IPS-18c (cell line): Measurements from ENCODE around the gene MACROD2.

Experiments
- H3K4me3 ChIP-seq: 2 replicates; pipeline ENCODE4 v1.7.0; 2013; ENCODE audit warnings: low read depth, mild to moderate bottlenecking, low read length, moderate library complexity; ENCODE audit not compliant: insufficient read depth
- H3K9me3 ChIP-seq: one replicate; pipeline ENCODE4 v1.6.1; 2013; ENCODE audit warnings: mild to moderate bottlenecking, low read length, moderate library complexity; ENCODE audit not compliant: control insufficient read depth, insufficient read depth

Gene MACROD2

DNA sequence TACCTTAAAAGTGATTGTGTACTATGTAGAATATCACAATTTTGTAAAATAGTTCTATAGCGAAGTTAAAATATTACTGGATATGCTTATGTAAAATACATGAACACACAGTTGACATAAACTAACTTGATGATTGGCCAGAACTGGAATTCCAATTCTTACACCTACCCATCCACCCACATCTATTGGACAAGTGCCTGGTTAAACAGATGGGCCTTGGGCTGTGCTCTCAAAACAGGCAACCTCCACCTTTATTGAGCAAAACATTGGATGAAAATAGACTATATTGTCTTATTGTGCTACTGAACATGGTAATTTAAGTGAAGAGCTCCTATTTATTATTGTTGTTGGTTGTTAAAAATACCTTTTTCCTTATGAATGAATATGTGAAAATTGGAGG is 496.1 kb downstream of the MACROD2 start:
- Histone ChIP-seq H3K4me3 (no peak overlapping the region), H3K9me3 (no peaks in the 10 kb centered on the region)

DNA sequence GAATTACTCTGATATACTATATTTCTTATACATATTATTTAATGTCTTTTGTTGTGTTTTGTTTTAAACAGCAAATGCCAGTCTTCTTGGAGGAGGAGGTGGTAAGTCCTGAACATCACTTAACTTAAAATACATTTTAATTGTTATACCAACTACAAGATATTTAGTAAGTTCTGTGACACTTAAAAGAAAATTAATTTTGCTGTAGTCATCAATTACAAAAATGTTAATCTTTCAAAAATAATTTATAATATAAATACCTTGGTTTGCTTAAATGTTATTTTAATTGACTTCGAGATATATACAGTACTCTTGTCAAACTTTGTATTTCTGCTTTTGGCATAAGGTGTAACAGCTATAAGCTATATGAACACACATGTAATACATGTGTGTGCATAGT is 498.1 kb downstream of the MACROD2 start:
- H3K4me3 ChIP-seq: no peak overlapping the region
- H3K9me3 ChIP-seq: no peaks in the 10 kb centered on the region

DNA sequence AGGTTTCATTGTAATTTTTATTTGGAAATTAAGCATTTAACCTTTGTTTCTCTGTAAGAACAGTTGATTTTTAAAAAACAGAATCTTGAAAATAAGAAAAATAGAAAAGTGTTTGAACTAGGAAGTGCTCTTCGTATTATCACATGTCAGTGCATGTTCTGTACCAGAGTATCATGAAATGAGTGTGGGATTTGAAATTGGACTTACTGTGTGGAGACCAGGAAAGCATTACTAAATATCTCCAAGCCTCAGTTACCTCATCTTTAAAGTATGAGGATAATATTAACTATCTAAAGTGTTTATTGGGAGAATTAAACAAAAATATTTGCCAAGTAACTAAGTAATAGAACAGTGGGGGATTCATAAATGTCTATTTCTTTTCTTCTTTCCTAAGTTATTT is 499.0 kb downstream of the MACROD2 start:
- H3K4me3 ChIP-seq: no peak overlapping the region
- no peaks in the 10 kb centered on the region for H3K9me3 ChIP-seq

DNA sequence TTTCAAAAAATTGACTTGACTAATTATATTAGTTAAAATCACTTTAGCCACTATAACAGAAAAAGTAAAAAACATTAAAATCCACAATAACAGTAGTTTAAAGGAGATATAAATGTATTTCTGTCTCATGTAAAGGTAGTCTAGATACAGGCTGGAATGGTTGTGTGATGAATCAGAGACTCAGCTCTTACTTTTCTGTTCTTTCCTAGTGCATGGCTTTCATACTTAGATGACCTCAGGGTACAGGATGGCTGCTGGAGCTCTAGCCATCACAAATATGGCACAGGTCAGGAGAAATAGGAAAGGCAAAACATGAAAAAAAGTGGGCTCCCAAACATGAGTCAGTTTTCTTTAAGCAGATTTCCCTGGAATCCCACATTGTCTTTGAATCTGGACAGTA is 499.8 kb downstream of the MACROD2 start:
- H3K9me3 ChIP-seq: no peaks in the 10 kb centered on the region
- H3K4me3 ChIP-seq: no peak overlapping the region

DNA sequence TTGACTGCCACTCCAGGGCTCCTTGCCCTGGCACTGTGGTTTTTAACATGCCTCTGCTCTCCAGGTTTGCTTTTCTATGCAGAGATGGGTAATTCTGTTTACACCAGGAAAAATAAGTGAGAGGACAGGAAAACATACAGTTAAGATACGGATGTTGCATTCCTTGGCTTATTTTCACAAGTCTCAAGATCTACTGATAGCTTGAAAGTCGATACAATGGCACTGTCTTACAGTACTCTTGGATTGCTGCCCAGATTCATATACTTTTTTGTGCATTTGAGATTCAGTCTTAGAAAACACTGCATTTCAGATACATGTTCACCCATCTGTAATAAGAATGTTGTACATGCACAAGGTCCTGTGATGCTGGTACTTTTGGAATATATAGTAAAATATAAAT is 501.7 kb downstream of the MACROD2 start:
- Histone ChIP-seq H3K9me3 (no peaks in the 10 kb centered on the region), H3K4me3 (no peak overlapping the region)

DNA sequence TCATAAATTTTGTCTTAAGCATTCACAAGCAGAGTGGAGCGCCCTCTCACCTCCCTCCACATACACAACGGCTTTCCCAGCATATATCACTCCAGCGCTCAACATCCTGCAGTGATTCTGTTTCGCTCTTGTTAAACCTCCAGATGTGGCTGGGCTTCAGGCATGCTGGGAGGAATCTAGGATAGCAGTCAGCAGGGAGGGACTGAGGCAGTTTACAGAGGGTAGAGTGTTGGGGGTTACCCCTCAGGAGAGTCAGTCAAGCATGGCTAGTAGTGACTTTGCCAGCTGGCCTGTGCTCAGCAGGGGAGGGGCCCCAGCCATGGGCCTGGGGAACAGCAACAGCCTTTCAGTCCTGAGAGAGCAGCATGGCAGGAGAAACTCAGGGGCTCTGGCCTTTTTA is 503.5 kb downstream of the MACROD2 start:
- H3K9me3 ChIP-seq: no peaks in the 10 kb centered on the region
- H3K4me3 ChIP-seq: no peak overlapping the region

DNA sequence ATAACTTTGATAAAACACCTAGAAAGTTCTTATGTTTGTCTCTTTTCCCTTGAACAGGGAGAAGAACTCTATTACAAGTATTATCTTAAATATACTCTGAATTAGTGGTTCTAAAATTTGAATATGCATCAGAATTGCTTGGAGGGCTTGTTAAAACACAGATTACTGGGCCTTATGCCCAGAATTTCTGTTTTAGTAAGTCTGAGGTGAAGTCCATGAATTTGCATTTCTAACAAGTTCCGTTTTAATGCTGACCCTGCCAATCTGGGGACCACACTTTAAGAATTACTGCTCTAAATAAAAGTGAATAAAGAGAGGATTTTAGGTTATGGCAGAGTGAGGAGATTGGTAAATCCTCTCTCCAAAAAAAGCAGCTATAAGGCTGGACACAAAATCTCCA is 510.2 kb downstream of the MACROD2 start:
- Histone ChIP-seq H3K9me3 (no peaks in the 10 kb centered on the region), H3K4me3 (no peak overlapping the region)

DNA sequence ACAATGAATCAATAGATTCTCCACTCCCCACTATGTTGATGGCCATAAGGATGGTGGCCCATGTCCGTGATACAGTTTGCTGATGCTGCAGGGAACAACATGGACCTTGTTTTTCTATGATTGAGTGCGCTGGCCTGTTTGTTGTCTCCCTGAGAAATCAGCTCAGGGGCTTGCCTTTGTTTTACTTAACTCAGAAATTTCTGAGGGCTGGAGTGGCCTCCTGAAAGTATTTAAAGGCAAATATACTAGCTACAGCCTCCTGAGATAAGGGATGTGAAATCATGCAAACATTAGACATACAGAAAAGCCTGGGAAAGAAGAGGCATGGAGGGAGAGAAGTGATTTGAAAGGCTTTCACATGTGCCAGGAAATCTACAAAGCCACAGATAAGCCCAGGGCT is 512.4 kb downstream of the MACROD2 start:
- Histone ChIP-seq H3K4me3 (no peak overlapping the region), H3K9me3 (no peaks in the 10 kb centered on the region)

DNA sequence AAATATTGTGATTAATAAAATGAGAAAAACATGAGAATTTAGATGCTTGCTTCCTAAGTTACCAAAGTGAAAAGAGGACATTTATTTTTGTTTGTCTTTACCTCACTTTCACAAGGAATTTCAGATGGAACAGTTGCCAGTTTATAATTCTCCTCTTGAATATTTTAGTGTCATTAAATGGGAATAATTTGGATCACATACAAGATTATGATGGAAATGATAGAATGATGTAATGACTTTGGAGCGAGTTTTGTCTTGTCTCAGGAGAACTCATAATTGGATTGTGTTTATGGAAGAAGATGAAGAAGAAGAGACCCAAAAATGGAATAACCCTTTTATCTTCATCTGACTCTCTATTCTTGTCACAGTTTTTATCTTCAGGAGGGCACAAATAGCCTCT is 515.0 kb downstream of the MACROD2 start:
- no peak overlapping the region for H3K4me3 ChIP-seq
- no peaks in the 10 kb centered on the region for H3K9me3 ChIP-seq

DNA sequence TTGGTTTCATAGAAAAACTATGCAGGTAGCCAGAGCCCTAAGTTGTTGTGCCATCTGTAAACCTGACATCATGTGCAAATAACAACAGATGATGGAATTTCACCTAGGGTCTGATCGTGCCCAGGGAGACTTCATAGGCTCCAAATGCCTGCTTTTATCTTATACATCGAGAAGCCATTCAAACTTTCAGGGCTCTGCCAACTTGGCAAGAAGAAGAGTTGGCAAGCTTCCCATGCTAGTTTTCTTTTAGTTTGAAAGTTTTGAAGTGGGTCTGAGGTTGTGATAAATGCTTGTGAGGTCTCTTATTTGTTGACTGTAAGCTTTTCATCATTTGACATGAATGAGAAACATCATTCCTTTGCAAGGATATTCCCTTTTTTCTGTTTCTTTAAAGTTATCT is 517.5 kb downstream of the MACROD2 start:
- Histone ChIP-seq H3K9me3 (no peaks in the 10 kb centered on the region), H3K4me3 (no peak overlapping the region)

DNA sequence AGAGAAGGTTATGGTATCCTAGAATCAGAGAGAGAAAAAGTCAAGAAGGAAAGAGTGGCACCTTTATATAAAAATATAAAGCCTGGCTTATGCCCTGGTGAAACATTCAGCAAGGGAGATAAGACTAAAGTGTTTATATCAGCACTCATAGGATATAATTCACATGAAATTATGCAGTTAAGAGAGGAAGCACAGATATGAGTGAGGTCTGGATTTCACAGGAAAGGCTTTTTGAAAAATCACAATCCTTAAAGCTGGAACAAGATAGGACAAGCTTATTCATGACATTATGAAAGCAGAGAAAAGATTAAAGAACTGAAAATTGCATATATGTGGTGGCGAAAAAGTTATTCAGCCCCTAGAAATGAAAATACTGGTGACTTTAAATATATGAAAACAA is 523.3 kb downstream of the MACROD2 start:
- H3K9me3 ChIP-seq: no peaks in the 10 kb centered on the region
- H3K4me3 ChIP-seq: no peak overlapping the region

DNA sequence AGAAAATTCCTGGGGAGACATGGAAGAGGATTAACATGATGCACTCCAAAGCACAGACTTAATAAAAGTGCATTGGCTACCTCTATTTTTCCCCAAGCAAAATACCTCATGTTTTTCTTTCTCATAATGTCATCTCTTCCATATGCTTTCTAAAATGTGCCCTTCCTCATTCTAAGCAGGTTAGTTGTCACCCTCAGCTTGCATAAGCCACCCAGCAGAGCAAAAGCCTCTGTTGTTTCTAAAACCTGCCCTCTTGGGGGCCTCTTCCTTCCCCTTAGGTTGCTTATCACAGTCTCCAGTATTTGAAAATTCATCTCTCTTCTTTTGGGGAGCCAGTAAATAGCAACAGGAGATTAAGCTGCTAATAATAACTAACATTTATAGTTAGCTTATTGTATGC is 525.7 kb downstream of the MACROD2 start:
- Histone ChIP-seq H3K9me3 (no peaks in the 10 kb centered on the region), H3K4me3 (no peak overlapping the region)

DNA sequence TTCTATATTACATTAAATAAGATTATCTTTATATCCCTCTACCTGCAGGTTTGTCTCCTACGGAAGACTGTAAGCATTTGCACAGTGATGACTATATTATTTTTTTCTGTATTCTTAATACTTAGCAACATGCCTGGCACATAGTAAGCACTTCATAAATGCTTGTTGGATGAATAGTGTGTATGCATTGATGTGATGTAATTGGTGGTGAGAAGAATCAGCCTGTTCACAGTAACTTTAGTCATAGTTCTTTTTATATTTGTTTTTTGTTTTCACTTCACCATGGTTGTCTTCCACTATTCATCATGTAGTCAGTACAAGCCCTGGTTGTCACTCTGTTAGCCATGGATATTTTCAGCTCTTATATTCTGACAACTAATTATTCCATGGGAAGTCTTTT is 526.1 kb downstream of the MACROD2 start:
- H3K9me3 ChIP-seq: no peaks in the 10 kb centered on the region
- no peak overlapping the region for H3K4me3 ChIP-seq

DNA sequence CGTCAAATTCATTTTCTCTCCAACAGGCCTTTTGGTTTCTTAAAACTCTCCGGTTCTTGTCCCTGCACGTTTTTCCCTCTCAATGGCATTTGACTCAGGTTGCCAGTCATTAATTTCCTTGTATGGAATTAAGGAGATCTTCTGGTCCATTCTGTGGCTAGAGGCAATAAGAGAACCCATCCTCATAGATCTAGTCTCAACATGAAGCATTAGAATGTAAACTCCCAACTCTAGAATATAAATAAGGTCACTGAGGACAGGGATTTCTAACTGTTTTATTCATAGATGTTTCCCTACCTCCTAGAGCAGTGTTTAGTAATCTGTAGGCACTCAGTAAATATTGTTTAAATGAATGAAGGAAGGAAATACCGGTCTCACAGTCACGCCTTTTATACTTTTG is 527.3 kb downstream of the MACROD2 start:
- Histone ChIP-seq H3K9me3 (no peaks in the 10 kb centered on the region), H3K4me3 (no peak overlapping the region)

DNA sequence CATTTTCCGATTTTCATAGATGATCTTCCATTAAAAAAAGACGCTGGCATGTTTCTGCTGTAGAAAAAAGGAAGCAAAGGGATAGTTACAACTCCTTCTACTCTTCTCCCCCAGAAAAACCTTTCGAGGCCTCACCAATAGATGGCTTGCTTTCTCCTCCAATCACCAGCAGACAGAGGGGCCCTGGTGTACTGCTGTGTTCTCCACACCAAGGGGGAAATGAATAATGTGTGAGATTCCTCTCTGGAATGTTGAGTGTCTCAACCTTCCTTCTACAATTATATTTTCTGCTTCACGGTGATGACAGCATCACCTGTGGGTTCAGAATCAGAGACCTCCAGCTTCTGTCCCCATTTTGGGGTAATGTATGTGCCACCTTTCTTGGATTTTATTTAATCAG is 527.8 kb downstream of the MACROD2 start:
- no peaks in the 10 kb centered on the region for H3K9me3 ChIP-seq
- H3K4me3 ChIP-seq: no peak overlapping the region

DNA sequence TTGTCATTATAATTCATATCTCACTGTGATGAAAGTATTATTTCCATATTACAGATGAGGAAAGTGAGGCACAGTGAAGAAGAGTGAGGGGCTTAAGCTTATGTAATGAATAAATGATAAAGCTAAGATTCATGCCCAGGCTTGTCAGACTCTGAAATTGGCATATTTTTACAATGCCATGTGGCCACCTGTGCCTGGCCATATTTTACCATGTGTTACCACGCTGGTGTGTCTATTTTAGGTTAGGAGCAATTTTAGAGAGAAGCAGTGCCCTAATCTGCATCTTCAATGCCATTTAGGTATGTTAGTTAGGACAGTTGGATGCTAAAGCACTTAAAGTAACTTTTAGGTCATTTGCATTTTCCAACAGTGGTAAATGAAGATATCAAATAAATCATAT is 530.1 kb downstream of the MACROD2 start:
- no peaks in the 10 kb centered on the region for H3K9me3 ChIP-seq

DNA sequence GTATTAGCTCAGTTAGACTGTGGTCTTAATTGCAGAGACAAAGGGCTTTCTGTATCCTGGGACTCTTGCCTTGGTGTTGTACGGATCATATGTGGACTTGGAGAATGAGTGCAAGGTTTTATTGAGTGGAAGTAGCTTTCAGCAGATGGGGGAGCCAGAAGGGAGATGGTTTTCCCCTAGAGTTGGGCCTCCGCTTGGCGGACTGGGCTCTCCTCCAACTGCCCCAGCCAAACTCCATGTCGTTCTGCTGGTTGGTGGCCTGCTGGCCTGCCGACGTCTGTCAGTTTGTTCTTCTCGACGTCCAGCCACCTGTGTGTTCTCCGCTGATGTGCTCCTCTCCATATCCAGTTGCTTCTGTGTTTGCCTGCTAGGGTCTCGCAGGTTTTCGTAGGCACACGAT is 531.6 kb downstream of the MACROD2 start:
- Histone ChIP-seq H3K4me3 (no peak overlapping the region), H3K9me3 (no peaks in the 10 kb centered on the region)

More for the DNA sequence above, 530.1 kb downstream of the MACROD2 start:
- no peak overlapping the region for H3K4me3 ChIP-seq

DNA sequence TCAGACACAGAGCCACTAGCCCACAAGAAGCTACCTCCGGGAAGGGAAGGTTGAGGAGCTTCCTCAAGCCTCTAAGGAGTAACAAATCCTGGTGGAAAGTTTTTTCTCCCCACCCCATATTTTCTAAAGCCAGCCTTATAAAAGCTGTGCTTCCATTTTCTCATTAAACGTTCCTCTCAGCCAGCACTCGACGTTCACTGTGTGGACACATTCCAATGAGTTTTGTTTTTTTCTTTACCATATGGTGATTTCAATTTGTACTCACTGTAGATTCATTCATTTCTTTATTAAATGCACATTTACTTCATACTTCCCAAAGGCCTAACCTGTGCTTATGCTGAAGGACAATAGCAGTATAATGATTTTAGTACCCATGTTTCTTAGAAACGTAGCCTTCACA is 536.5 kb downstream of the MACROD2 start:
- no peak overlapping the region for H3K4me3 ChIP-seq
- no peaks in the 10 kb centered on the region for H3K9me3 ChIP-seq

DNA sequence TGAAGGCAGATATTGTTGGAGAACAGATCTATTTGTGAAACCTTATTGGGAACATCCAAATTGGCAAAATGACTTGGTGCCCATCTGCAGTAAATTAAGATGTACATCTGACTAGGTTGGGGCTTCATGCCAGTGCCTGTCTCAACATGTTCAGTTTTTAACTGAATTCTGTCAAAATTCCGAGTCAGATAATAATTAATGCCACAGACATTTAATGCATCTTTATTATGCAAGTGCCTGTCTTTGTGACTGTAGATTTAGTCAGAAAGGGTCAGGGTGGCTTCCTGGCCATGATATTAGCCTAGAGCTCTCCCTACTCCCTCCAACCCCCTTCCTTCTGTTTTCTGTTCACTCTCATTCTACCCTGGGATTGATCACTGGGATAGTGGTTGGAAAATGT is 541.4 kb downstream of the MACROD2 start:
- Histone ChIP-seq H3K4me3 (no peak overlapping the region), H3K9me3 (no peaks in the 10 kb centered on the region)

DNA sequence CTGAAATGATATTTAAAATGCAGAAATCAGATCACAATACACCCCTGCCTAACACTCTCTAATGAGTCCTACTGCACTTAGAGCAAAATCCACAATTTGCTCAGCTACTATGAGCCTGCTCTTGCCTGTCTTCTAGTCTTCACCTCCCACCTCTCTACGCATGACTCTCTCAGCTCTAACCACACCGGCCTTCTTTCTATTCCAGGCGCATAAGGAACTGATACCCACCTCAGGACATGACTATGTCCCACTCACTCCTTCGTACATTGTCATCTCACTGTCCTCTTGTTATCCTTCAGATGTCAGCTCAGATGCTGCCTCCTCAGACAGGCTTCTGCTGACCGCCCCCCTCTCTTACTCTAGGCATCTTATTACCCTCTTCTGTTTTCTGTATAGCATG is 543.1 kb downstream of the MACROD2 start:
- no peaks in the 10 kb centered on the region for H3K9me3 ChIP-seq
- H3K4me3 ChIP-seq: no peak overlapping the region
